WTC11 (cell line): ENCODE results near the gene SNX24. TPM values are rescaled to one million over a fixed set of nuclear protein-coding genes. Genes with fewer than 3 reads are reported as not detected.
A peak's percentile ranks its signal among the peaks of the same experiment; 100 is the strongest.

Source experiments
- ATAC-seq: fragments of 200-7000 bp; cut with Tn5 transposase; 2 replicates; pipeline ENCODE4 v1.10.0; 2021; ENCODE audit warnings: mild to moderate bottlenecking, moderate library complexity
- CTCF ChIA-PET: fragments of 300-600 bp; sonication (Branson Sonifier 250); formaldehyde crosslinking; loops from one replicate; lab custom pipeline; 2021; ENCODE audit warnings: antibody characterized with exemption; lab: Charles Lee
- POLR2A ChIA-PET: fragments of 350-600 bp; sonication (Branson Sonifier 250); formaldehyde crosslinking; loops from one replicate; lab custom pipeline; 2021; ENCODE audit warnings: antibody characterized with exemption; lab: Charles Lee
- DNase-seq: peaks from one replicate; pipeline ENCODE4 v3.0.0; 2021; ENCODE audit warnings: low spot score
- H3K27ac Mint-ChIP-seq: 2 replicates; pipeline ENCODE4 v1.8.0; 2021; ENCODE audit warnings: mixed read lengths
- H3K27me3 Mint-ChIP-seq: 2 replicates; pipeline ENCODE4 v1.8.0; 2021; ENCODE audit warnings: low read depth, mild to moderate bottlenecking, moderate library complexity, mixed read lengths
- H3K36me3 Mint-ChIP-seq: 2 replicates; pipeline ENCODE4 v1.8.0; 2021; ENCODE audit warnings: mixed read lengths
- H3K4me1 Mint-ChIP-seq: 2 replicates; pipeline ENCODE4 v1.8.0; 2022; ENCODE audit warnings: mixed read lengths
- H3K4me3 Mint-ChIP-seq: 2 replicates; pipeline ENCODE4 v1.8.0; 2021; ENCODE audit warnings: mild to moderate bottlenecking, moderate library complexity, mixed read lengths
- H3K9me3 Mint-ChIP-seq: 2 replicates; pipeline ENCODE4 v1.8.0; 2021; ENCODE audit warnings: mixed read lengths
- EMX1 ChIP-seq: fragments of 250-450 bp; sonication (Bioruptor Pico); IDR thresholded peaks from 2 replicates; pipeline ENCODE4 v1.8.0; 2021; ENCODE audit warnings: mild to moderate bottlenecking
- FOXJ3 ChIP-seq: sonication (generic); formaldehyde crosslinking; IDR thresholded peaks from 2 replicates; pipeline ENCODE4 v1.9.0; 2021; ENCODE audit warnings: missing genetic modification reagents, mild to moderate bottlenecking, borderline replicate concordance
- GABPB1 ChIP-seq: sonication (generic); formaldehyde crosslinking; IDR thresholded peaks from 2 replicates; pipeline ENCODE4 v1.8.1; 2023; ENCODE audit warnings: mild to moderate bottlenecking, missing genetic modification reagents
- GRHL2 ChIP-seq: fragments of 250-450 bp; sonication (Bioruptor Pico); IDR thresholded peaks from 2 replicates; pipeline ENCODE4 v1.8.0; 2022; ENCODE audit warnings: mild to moderate bottlenecking, moderate library complexity; ENCODE audit not compliant: insufficient replicate concordance, severe bottlenecking
- NFATC4 ChIP-seq: fragments of 250-450 bp; sonication (Bioruptor Pico); IDR thresholded peaks from 2 replicates; pipeline ENCODE4 v1.9.0; 2021; ENCODE audit warnings: mild to moderate bottlenecking
- OVOL2 ChIP-seq: fragments of 250-450 bp; sonication (Bioruptor Pico); IDR thresholded peaks from 2 replicates; pipeline ENCODE4 v1.9.0; 2021; ENCODE audit warnings: mild to moderate bottlenecking, borderline replicate concordance
- RORB ChIP-seq: fragments of 250-450 bp; sonication (Bioruptor Pico); IDR thresholded peaks from 2 replicates; pipeline ENCODE4 v1.9.0; 2021; ENCODE audit warnings: mild to moderate bottlenecking
- SMAD4 ChIP-seq: sonication (generic); formaldehyde crosslinking; IDR thresholded peaks from 2 replicates; pipeline ENCODE4 v1.8.0; 2022; ENCODE audit warnings: mild to moderate bottlenecking, missing genetic modification reagents
- SP1 ChIP-seq: sonication (generic); formaldehyde crosslinking; conservative IDR thresholded peaks from 2 replicates; pipeline ENCODE4 v1.8.1; 2022; ENCODE audit warnings: missing genetic modification reagents
- TEAD4 ChIP-seq: sonication (generic); formaldehyde crosslinking; IDR thresholded peaks from 2 replicates; pipeline ENCODE4 v1.8.0; 2022; ENCODE audit warnings: mild to moderate bottlenecking, missing genetic modification reagents
- ZNF219 ChIP-seq: sonication (generic); formaldehyde crosslinking; IDR thresholded peaks from 2 replicates; pipeline ENCODE4 v1.8.0; 2023; ENCODE audit warnings: missing genetic modification reagents, mild to moderate bottlenecking, borderline replicate concordance
- ZNF263 ChIP-seq: sonication (generic); formaldehyde crosslinking; IDR thresholded peaks from 2 replicates; pipeline ENCODE4 v1.8.1; 2022; ENCODE audit warnings: low read depth, mild to moderate bottlenecking, moderate library complexity, missing genetic modification reagents
- ZNF317 ChIP-seq: sonication (generic); formaldehyde crosslinking; IDR thresholded peaks from 2 replicates; pipeline ENCODE4 v1.8.1; 2023; ENCODE audit warnings: low read depth, mild to moderate bottlenecking, moderate library complexity, missing genetic modification reagents, borderline replicate concordance
- ZNF423 ChIP-seq: fragments of 250-450 bp; sonication (Bioruptor Pico); IDR thresholded peaks from 2 replicates; pipeline ENCODE4 v2.1.2; 2022; ENCODE audit warnings: mild to moderate bottlenecking, moderate library complexity
- total RNA-seq: library from RNA; stranded (reverse); gene quantifications from 3 replicates; pipeline ENCODE4 v1.2.3, GENCODE V29; 2021
- TF ChIP-seq, protein P1 (sequence below): sonication (generic); formaldehyde crosslinking; IDR thresholded peaks from 2 replicates; pipeline ENCODE4 v1.8.1; 2022; ENCODE audit warnings: low read depth, missing genetic modification reagents, borderline replicate concordance
- TF ChIP-seq, protein P2 (sequence below): sonication (generic); formaldehyde crosslinking; conservative IDR thresholded peaks from 2 replicates; pipeline ENCODE4 v1.8.1; 2022; ENCODE audit warnings: mild to moderate bottlenecking, missing genetic modification reagents
- TF ChIP-seq, protein P3 (sequence below): sonication (generic); formaldehyde crosslinking; IDR thresholded peaks from 2 replicates; pipeline ENCODE4 v1.8.0; 2022; ENCODE audit warnings: mild to moderate bottlenecking, missing genetic modification reagents
- TF ChIP-seq, protein P4 (sequence below): fragments of 250-450 bp; sonication (Bioruptor Pico); IDR thresholded peaks from 2 replicates; pipeline ENCODE4 v1.9.0; 2021; ENCODE audit warnings: mild to moderate bottlenecking, borderline replicate concordance
- TF ChIP-seq, protein P5 (sequence below): fragments of 250-450 bp; sonication (Bioruptor Pico); IDR thresholded peaks from 2 replicates; pipeline ENCODE4 v1.9.0; 2021; ENCODE audit warnings: mild to moderate bottlenecking
- TF ChIP-seq, protein P6 (sequence below): sonication (generic); formaldehyde crosslinking; IDR thresholded peaks from 2 replicates; pipeline ENCODE4 v1.8.0; 2023; ENCODE audit warnings: missing genetic modification reagents
- TF ChIP-seq, protein P7 (sequence below): sonication (generic); formaldehyde crosslinking; IDR thresholded peaks from 2 replicates; pipeline ENCODE4 v1.8.0; 2022; ENCODE audit warnings: missing genetic modification reagents

Gene SNX24
- total RNA-seq, 1 experiment from 2014 or later: 15.5 TPM

DNA sequence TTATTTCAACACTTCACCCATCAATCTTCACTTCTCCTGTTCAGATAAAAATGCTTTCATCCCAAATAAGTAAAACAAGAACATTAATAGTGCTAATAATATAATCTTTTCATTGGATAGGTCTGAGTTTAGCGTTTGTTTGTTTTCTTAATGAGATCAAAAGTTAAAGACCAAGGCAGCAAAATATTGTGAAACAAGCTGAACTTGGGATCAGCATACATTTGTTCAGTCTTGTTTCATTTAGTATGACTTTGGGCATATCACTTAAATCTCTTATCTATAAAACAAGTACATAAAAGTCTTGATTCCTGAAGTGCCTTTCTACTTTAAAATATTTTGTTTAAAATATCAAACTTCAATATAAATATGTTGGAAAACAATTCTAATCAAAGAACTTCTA, 13.4 kb upstream of the SNX24 start (continued):
- TF ChIP-seq, protein P1, sequence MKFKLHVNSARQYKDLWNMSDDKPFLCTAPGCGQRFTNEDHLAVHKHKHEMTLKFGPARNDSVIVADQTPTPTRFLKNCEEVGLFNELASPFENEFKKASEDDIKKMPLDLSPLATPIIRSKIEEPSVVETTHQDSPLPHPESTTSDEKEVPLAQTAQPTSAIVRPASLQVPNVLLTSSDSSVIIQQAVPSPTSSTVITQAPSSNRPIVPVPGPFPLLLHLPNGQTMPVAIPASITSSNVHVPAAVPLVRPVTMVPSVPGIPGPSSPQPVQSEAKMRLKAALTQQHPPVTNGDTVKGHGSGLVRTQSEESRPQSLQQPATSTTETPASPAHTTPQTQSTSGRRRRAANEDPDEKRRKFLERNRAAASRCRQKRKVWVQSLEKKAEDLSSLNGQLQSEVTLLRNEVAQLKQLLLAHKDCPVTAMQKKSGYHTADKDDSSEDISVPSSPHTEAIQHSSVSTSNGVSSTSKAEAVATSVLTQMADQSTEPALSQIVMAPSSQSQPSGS (CRISPR knock-in tag): no peak
- TF ChIP-seq ZNF263 (CRISPR knock-in tag): no peak
- TF ChIP-seq SMAD4 (CRISPR knock-in tag): no peak

DNA sequence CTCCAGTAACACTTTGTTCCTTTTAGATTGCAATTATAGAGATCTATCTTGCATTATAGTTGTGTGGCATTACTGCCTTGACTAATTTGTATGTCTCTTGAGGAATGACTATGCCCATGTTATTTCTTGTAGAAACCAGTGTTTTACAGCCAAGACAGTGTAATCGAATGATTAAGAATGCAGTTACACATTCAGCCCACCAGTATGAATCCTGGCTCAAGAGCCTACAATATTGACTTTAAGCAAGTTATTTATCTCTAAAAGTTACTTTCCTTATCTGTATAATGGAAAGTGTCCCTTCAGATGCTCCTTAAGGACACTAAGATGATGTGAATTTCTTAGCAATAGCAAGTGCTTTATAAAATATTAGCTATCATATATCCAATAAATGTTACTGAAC, 9.7 kb upstream of the SNX24 start:
- no peaks in the 10 kb centered on the region; the same call in 1 of the 2 replicates for H3K4me1 Mint-ChIP-seq
- POLR2A ChIA-PET: no interaction called here
- H3K4me3 Mint-ChIP-seq: no peak overlapping the region
- H3K36me3 Mint-ChIP-seq: no peaks in the 10 kb centered on the region; the same call in 1 of the 2 replicates
- no peak overlapping the region for H3K27ac Mint-ChIP-seq
- CTCF ChIA-PET: interaction anchor here (0.6 to 1.1 kb wide), 2 partner anchors 83 to 132 kb away, joined by 3 to 4 read pairs; no protein-coding TSS in a partner anchor
- 0 out of 2 replicates have a peak, but pooled peaks cover 3% of the 10 kb centered on the region for H3K9me3 Mint-ChIP-seq
- H3K27me3 Mint-ChIP-seq: no peaks in the 10 kb centered on the region
- ATAC-seq (peak; percentile 56), DNase-seq (no peak)
- TF ChIP-seq GRHL2 (CRISPR knock-in tag): no peak
- TF ChIP-seq, protein P2, sequence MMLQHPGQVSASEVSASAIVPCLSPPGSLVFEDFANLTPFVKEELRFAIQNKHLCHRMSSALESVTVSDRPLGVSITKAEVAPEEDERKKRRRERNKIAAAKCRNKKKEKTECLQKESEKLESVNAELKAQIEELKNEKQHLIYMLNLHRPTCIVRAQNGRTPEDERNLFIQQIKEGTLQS: no peak
- TF ChIP-seq, protein P3, sequence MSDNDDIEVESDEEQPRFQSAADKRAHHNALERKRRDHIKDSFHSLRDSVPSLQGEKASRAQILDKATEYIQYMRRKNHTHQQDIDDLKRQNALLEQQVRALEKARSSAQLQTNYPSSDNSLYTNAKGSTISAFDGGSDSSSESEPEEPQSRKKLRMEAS (CRISPR knock-in tag): no peak
- TF ChIP-seq, protein P4, sequence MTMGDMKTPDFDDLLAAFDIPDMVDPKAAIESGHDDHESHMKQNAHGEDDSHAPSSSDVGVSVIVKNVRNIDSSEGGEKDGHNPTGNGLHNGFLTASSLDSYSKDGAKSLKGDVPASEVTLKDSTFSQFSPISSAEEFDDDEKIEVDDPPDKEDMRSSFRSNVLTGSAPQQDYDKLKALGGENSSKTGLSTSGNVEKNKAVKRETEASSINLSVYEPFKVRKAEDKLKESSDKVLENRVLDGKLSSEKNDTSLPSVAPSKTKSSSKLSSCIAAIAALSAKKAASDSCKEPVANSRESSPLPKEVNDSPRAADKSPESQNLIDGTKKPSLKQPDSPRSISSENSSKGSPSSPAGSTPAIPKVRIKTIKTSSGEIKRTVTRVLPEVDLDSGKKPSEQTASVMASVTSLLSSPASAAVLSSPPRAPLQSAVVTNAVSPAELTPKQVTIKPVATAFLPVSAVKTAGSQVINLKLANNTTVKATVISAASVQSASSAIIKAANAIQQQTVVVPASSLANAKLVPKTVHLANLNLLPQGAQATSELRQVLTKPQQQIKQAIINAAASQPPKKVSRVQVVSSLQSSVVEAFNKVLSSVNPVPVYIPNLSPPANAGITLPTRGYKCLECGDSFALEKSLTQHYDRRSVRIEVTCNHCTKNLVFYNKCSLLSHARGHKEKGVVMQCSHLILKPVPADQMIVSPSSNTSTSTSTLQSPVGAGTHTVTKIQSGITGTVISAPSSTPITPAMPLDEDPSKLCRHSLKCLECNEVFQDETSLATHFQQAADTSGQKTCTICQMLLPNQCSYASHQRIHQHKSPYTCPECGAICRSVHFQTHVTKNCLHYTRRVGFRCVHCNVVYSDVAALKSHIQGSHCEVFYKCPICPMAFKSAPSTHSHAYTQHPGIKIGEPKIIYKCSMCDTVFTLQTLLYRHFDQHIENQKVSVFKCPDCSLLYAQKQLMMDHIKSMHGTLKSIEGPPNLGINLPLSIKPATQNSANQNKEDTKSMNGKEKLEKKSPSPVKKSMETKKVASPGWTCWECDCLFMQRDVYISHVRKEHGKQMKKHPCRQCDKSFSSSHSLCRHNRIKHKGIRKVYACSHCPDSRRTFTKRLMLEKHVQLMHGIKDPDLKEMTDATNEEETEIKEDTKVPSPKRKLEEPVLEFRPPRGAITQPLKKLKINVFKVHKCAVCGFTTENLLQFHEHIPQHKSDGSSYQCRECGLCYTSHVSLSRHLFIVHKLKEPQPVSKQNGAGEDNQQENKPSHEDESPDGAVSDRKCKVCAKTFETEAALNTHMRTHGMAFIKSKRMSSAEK (CRISPR knock-in tag): no peak
- no peak for TF ChIP-seq ZNF317 (CRISPR knock-in tag)
- no peak for TF ChIP-seq ZNF423 (CRISPR knock-in tag)
- no peak for TF ChIP-seq OVOL2 (CRISPR knock-in tag)
- TF ChIP-seq, protein P5, sequence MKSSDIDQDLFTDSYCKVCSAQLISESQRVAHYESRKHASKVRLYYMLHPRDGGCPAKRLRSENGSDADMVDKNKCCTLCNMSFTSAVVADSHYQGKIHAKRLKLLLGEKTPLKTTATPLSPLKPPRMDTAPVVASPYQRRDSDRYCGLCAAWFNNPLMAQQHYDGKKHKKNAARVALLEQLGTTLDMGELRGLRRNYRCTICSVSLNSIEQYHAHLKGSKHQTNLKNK (CRISPR knock-in tag): no peak
- TF ChIP-seq EMX1 (CRISPR knock-in tag): no peak
- TF ChIP-seq RORB: no peak
- no peak for TF ChIP-seq NFATC4
- TF ChIP-seq ZNF219: no peak
- TF ChIP-seq, protein P6, sequence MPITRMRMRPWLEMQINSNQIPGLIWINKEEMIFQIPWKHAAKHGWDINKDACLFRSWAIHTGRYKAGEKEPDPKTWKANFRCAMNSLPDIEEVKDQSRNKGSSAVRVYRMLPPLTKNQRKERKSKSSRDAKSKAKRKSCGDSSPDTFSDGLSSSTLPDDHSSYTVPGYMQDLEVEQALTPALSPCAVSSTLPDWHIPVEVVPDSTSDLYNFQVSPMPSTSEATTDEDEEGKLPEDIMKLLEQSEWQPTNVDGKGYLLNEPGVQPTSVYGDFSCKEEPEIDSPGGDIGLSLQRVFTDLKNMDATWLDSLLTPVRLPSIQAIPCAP (CRISPR knock-in tag): no peak
- no peak for TF ChIP-seq FOXJ3

DNA sequence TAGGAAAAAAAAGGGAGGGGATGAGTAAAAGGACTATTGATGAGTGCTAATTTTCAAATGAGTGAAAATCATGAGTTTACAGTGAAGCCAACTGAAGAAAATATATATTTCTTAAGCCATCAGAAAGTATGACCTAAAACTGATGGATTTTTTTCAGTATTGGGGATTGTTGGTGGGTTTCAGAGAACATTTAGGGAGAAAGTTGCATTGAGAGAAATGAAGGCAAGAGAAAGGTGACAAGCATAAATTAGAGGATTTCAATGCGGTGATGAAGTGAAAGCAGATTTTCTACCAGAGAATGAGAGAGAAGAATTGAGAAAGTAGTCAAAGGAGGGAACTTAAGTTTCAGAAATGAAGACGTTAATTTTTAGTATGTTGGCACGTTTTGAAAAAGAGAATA, 8.5 kb upstream of the SNX24 start:
- POLR2A ChIA-PET: no interaction called here
- CTCF ChIA-PET: no interaction called here
- DNase-seq: no peak
- Mint-ChIP-seq H3K27ac (no peak overlapping the region), H3K27me3 (no peaks in the 10 kb centered on the region), H3K9me3 (0 out of 2 replicates have a peak, but pooled peaks cover 3% of the 10 kb centered on the region), H3K4me1 (no peaks in the 10 kb centered on the region; the same call in 1 of the 2 replicates), H3K4me3 (no peak overlapping the region), H3K36me3 (no peaks in the 10 kb centered on the region; the same call in 1 of the 2 replicates)
- ATAC-seq: no peak
- TF ChIP-seq GABPB1 (CRISPR knock-in tag): no peak
- no peak for TF ChIP-seq TEAD4 (CRISPR knock-in tag)
- TF ChIP-seq, protein P2: no peak
- TF ChIP-seq SP1 (CRISPR knock-in tag): no peak
- TF ChIP-seq, protein P7, sequence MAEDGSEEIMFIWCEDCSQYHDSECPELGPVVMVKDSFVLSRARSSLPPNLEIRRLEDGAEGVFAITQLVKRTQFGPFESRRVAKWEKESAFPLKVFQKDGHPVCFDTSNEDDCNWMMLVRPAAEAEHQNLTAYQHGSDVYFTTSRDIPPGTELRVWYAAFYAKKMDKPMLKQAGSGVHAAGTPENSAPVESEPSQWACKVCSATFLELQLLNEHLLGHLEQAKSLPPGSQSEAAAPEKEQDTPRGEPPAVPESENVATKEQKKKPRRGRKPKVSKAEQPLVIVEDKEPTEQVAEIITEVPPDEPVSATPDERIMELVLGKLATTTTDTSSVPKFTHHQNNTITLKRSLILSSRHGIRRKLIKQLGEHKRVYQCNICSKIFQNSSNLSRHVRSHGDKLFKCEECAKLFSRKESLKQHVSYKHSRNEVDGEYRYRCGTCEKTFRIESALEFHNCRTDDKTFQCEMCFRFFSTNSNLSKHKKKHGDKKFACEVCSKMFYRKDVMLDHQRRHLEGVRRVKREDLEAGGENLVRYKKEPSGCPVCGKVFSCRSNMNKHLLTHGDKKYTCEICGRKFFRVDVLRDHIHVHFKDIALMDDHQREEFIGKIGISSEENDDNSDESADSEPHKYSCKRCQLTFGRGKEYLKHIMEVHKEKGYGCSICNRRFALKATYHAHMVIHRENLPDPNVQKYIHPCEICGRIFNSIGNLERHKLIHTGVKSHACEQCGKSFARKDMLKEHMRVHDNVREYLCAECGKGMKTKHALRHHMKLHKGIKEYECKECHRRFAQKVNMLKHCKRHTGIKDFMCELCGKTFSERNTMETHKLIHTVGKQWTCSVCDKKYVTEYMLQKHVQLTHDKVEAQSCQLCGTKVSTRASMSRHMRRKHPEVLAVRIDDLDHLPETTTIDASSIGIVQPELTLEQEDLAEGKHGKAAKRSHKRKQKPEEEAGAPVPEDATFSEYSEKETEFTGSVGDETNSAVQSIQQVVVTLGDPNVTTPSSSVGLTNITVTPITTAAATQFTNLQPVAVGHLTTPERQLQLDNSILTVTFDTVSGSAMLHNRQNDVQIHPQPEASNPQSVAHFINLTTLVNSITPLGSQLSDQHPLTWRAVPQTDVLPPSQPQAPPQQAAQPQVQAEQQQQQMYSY (CRISPR knock-in tag): no peak
